WTC11 (cell line): ENCODE results near the gene DNAH14.
"Not testable (repeated sequence)": the region's sequence is repeated elsewhere in the genome, so short reads cannot be mapped to it uniquely, and the experiment has no call there.

Source experiments
- CBFB ChIP-seq: sonication (generic); formaldehyde crosslinking; IDR thresholded peaks from 2 replicates; pipeline ENCODE4 v1.8.1; 2022; ENCODE audit warnings: mild to moderate bottlenecking, low read depth, missing genetic modification reagents
- CREB1 ChIP-seq: sonication (generic); formaldehyde crosslinking; IDR thresholded peaks from 2 replicates; pipeline ENCODE4 v1.8.0; 2023; ENCODE audit warnings: mild to moderate bottlenecking, missing genetic modification reagents
- CREM ChIP-seq: sonication (generic); formaldehyde crosslinking; IDR thresholded peaks from 2 replicates; pipeline ENCODE4 v1.8.1; 2022; ENCODE audit warnings: mild to moderate bottlenecking, missing genetic modification reagents, moderate library complexity
- GRHL2 ChIP-seq: fragments of 250-450 bp; sonication (Bioruptor Pico); IDR thresholded peaks from 2 replicates; pipeline ENCODE4 v1.8.0; 2022; ENCODE audit warnings: mild to moderate bottlenecking, moderate library complexity; ENCODE audit not compliant: insufficient replicate concordance, severe bottlenecking
- JUN ChIP-seq: sonication (generic); formaldehyde crosslinking; IDR thresholded peaks from 2 replicates; pipeline ENCODE4 v1.8.0; 2023; ENCODE audit warnings: mild to moderate bottlenecking, missing genetic modification reagents
- TF ChIP-seq, protein P1 (sequence below): fragments of 200-600 bp; IDR thresholded peaks from 2 replicates; pipeline ENCODE4 v1.8.0; 2022; ENCODE audit warnings: antibody characterized with exemption
- TF ChIP-seq, protein P2 (sequence below): sonication (generic); formaldehyde crosslinking; IDR thresholded peaks from 2 replicates; pipeline ENCODE4 v1.8.1; 2023; ENCODE audit warnings: mild to moderate bottlenecking, missing genetic modification reagents, moderate library complexity
- TF ChIP-seq, protein P3 (sequence below): sonication (generic); formaldehyde crosslinking; IDR thresholded peaks from 2 replicates; pipeline ENCODE4 v1.8.1; 2022; ENCODE audit warnings: low read depth, missing genetic modification reagents, borderline replicate concordance
- TF ChIP-seq, protein P4 (sequence below): sonication (generic); formaldehyde crosslinking; IDR thresholded peaks from 2 replicates; pipeline ENCODE4 v1.8.0; 2022; ENCODE audit warnings: mild to moderate bottlenecking, missing genetic modification reagents
- TF ChIP-seq, protein P5 (sequence below): sonication (generic); formaldehyde crosslinking; IDR thresholded peaks from 2 replicates; pipeline ENCODE4 v1.8.0; 2022; ENCODE audit warnings: missing genetic modification reagents
- TF ChIP-seq, protein P6 (sequence below): sonication (generic); formaldehyde crosslinking; IDR thresholded peaks from 2 replicates; pipeline ENCODE4 v1.8.1; 2023; ENCODE audit warnings: mild to moderate bottlenecking, missing genetic modification reagents
- TF ChIP-seq, protein P7 (sequence below): sonication (generic); formaldehyde crosslinking; IDR thresholded peaks from 2 replicates; pipeline ENCODE4 v1.8.1; 2022; ENCODE audit warnings: mild to moderate bottlenecking, moderate library complexity, missing genetic modification reagents

DNA sequence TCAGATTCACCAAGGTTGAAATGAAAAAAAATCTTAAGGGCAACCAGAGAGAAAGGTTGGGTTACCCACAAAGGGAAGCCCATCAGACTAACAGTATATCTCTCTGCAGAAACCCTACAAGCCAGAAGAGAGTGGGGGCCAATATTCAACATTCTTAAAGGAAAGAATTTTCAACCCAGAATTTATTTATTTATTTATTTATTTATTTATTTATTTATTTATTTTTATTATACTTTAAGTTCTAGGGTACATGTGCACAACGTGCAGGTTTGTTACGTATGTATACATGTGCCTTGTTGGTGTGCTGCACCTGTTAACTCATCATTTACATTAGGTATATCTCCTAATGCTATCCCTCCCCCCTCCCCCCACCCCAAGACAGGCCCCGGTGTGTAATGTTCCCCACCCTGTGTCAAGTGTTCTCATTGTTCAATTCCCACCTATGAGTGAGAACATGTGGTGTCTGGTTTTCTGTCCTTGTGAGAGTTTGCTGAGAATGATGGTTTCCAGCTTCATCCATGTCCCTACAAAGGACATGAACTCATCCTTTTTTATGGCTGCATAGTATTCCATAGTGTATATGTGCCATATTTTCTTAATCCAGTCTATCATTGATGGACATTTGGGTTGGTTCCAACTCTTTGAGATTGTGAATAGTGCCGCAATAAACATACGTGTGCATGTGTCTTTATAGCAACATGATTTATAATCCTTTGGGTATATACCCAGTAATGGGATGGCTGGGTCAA, 282.4 kb downstream of the DNAH14 start:
- TF ChIP-seq, protein P1, sequence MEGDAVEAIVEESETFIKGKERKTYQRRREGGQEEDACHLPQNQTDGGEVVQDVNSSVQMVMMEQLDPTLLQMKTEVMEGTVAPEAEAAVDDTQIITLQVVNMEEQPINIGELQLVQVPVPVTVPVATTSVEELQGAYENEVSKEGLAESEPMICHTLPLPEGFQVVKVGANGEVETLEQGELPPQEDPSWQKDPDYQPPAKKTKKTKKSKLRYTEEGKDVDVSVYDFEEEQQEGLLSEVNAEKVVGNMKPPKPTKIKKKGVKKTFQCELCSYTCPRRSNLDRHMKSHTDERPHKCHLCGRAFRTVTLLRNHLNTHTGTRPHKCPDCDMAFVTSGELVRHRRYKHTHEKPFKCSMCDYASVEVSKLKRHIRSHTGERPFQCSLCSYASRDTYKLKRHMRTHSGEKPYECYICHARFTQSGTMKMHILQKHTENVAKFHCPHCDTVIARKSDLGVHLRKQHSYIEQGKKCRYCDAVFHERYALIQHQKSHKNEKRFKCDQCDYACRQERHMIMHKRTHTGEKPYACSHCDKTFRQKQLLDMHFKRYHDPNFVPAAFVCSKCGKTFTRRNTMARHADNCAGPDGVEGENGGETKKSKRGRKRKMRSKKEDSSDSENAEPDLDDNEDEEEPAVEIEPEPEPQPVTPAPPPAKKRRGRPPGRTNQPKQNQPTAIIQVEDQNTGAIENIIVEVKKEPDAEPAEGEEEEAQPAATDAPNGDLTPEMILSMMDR, result not testable (repeated sequence)
- TF ChIP-seq, protein P2, sequence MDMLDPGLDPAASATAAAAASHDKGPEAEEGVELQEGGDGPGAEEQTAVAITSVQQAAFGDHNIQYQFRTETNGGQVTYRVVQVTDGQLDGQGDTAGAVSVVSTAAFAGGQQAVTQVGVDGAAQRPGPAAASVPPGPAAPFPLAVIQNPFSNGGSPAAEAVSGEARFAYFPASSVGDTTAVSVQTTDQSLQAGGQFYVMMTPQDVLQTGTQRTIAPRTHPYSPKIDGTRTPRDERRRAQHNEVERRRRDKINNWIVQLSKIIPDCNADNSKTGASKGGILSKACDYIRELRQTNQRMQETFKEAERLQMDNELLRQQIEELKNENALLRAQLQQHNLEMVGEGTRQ (CRISPR knock-in tag), result not testable (repeated sequence)
- TF ChIP-seq CBFB (CRISPR knock-in tag); JUN (CRISPR knock-in tag); CREM; CREB1 (CRISPR knock-in tag); GRHL2 (CRISPR knock-in tag): not testable (repeated sequence)
- TF ChIP-seq, protein P3, sequence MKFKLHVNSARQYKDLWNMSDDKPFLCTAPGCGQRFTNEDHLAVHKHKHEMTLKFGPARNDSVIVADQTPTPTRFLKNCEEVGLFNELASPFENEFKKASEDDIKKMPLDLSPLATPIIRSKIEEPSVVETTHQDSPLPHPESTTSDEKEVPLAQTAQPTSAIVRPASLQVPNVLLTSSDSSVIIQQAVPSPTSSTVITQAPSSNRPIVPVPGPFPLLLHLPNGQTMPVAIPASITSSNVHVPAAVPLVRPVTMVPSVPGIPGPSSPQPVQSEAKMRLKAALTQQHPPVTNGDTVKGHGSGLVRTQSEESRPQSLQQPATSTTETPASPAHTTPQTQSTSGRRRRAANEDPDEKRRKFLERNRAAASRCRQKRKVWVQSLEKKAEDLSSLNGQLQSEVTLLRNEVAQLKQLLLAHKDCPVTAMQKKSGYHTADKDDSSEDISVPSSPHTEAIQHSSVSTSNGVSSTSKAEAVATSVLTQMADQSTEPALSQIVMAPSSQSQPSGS (CRISPR knock-in tag), result not testable (repeated sequence)
- TF ChIP-seq, protein P4, sequence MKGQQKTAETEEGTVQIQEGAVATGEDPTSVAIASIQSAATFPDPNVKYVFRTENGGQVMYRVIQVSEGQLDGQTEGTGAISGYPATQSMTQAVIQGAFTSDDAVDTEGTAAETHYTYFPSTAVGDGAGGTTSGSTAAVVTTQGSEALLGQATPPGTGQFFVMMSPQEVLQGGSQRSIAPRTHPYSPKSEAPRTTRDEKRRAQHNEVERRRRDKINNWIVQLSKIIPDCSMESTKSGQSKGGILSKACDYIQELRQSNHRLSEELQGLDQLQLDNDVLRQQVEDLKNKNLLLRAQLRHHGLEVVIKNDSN (CRISPR knock-in tag), result not testable (repeated sequence)
- TF ChIP-seq, protein P5, sequence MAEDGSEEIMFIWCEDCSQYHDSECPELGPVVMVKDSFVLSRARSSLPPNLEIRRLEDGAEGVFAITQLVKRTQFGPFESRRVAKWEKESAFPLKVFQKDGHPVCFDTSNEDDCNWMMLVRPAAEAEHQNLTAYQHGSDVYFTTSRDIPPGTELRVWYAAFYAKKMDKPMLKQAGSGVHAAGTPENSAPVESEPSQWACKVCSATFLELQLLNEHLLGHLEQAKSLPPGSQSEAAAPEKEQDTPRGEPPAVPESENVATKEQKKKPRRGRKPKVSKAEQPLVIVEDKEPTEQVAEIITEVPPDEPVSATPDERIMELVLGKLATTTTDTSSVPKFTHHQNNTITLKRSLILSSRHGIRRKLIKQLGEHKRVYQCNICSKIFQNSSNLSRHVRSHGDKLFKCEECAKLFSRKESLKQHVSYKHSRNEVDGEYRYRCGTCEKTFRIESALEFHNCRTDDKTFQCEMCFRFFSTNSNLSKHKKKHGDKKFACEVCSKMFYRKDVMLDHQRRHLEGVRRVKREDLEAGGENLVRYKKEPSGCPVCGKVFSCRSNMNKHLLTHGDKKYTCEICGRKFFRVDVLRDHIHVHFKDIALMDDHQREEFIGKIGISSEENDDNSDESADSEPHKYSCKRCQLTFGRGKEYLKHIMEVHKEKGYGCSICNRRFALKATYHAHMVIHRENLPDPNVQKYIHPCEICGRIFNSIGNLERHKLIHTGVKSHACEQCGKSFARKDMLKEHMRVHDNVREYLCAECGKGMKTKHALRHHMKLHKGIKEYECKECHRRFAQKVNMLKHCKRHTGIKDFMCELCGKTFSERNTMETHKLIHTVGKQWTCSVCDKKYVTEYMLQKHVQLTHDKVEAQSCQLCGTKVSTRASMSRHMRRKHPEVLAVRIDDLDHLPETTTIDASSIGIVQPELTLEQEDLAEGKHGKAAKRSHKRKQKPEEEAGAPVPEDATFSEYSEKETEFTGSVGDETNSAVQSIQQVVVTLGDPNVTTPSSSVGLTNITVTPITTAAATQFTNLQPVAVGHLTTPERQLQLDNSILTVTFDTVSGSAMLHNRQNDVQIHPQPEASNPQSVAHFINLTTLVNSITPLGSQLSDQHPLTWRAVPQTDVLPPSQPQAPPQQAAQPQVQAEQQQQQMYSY (CRISPR knock-in tag), result not testable (repeated sequence)
- TF ChIP-seq, protein P6, sequence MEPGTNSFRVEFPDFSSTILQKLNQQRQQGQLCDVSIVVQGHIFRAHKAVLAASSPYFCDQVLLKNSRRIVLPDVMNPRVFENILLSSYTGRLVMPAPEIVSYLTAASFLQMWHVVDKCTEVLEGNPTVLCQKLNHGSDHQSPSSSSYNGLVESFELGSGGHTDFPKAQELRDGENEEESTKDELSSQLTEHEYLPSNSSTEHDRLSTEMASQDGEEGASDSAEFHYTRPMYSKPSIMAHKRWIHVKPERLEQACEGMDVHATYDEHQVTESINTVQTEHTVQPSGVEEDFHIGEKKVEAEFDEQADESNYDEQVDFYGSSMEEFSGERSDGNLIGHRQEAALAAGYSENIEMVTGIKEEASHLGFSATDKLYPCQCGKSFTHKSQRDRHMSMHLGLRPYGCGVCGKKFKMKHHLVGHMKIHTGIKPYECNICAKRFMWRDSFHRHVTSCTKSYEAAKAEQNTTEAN, result not testable (repeated sequence)
- TF ChIP-seq, protein P7, sequence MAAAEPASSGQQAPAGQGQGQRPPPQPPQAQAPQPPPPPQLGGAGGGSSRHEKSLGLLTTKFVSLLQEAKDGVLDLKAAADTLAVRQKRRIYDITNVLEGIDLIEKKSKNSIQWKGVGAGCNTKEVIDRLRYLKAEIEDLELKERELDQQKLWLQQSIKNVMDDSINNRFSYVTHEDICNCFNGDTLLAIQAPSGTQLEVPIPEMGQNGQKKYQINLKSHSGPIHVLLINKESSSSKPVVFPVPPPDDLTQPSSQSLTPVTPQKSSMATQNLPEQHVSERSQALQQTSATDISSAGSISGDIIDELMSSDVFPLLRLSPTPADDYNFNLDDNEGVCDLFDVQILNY (CRISPR knock-in tag), result not testable (repeated sequence)
